Hepatocyte (in vitro differentiated cells): ENCODE measurements around the gene PSEN1.

Source experiments
- CTCF ChIP-seq: fragments of 200-600 bp; sonication (generic); IDR thresholded peaks from 2 replicates; pipeline ENCODE4 v1.5.1; 2016; ENCODE audit warnings: antibody characterized with exemption, mild to moderate bottlenecking; ENCODE audit not compliant: poor library complexity
- EZH2 ChIP-seq: fragments of 200-600 bp; sonication (generic); IDR thresholded peaks from 2 replicates; pipeline ENCODE4 v1.6.1; 2016; ENCODE audit warnings: antibody characterized with exemption, mild to moderate bottlenecking, borderline replicate concordance

- TF ChIP-seq CTCF (no peak), EZH2 (no peak)
These were observed 55.1 kb downstream of the PSEN1 start for GRCh38 chr14:73191441-73191840.
